Trophoblast cell (in vitro differentiated cells and primary cell): ENCODE results near the gene IL17F.

Source experiments
- DNase-seq, 2 donors: peaks; one replicate each; pipeline ENCODE4 v3.0.0-alpha.2; 2016
- H2AFZ ChIP-seq: 2 replicates; pipeline ENCODE4 v1.6.1; 2013; ENCODE audit warnings: low read length, moderate library complexity, mild to moderate bottlenecking; ENCODE audit not compliant: insufficient read depth, poor library complexity
- H2AK5ac ChIP-seq: 2 replicates; pipeline ENCODE4 v1.6.1; 2013; ENCODE audit warnings: mild to moderate bottlenecking, low read length
- H2BK120ac ChIP-seq: 2 replicates; pipeline ENCODE4 v1.6.1; 2013; ENCODE audit warnings: low read length, mild to moderate bottlenecking, moderate library complexity; ENCODE audit not compliant: insufficient read depth, poor library complexity
- H2BK12ac ChIP-seq: 2 replicates; pipeline ENCODE4 v1.6.1; 2013; ENCODE audit warnings: mild to moderate bottlenecking, low read length, moderate library complexity
- H2BK5ac ChIP-seq: 2 replicates; pipeline ENCODE4 v1.6.1; 2013; ENCODE audit warnings: low read length, low read depth, moderate library complexity, mild to moderate bottlenecking; ENCODE audit not compliant: poor library complexity
- H3K14ac ChIP-seq: 2 replicates; pipeline ENCODE4 v1.6.1; 2013; ENCODE audit warnings: mild to moderate bottlenecking, low read length
- H3K18ac ChIP-seq: 2 replicates; pipeline ENCODE4 v1.6.1; 2013; ENCODE audit warnings: mild to moderate bottlenecking, low read length
- H3K23ac ChIP-seq: 2 replicates; pipeline ENCODE4 v1.6.1; 2013; ENCODE audit warnings: low read length
- H3K27ac ChIP-seq: 2 replicates; pipeline ENCODE4 v1.5.1; 2013; ENCODE audit warnings: low read depth, mild to moderate bottlenecking, inconsistent platforms, low read length, moderate library complexity
- H3K27me3 ChIP-seq: 2 replicates; pipeline ENCODE4 v1.6.1; 2013; ENCODE audit warnings: inconsistent platforms, mild to moderate bottlenecking, low read length, moderate library complexity; ENCODE audit not compliant: insufficient read depth
- H3K36me3 ChIP-seq, 2 experiments: 1 replicate in 1 of 2; 2 replicates in 1 of 2; pipeline ENCODE4 v1.6.1; 2013; ENCODE audit warnings: low read length in 2 of 2, mild to moderate bottlenecking in 2 of 2, moderate library complexity in 1 of 2; ENCODE audit not compliant: insufficient read depth in 2 of 2, control insufficient read depth in 1 of 2
- H3K4ac ChIP-seq: 2 replicates; pipeline ENCODE4 v1.6.1; 2013; ENCODE audit warnings: low read depth, mild to moderate bottlenecking, low read length, moderate library complexity
- H3K4me1 ChIP-seq, 2 experiments: 1 replicate in 1 of 2; 2 replicates in 1 of 2; pipeline ENCODE4 v1.6.1; 2013; ENCODE audit warnings: low read length in 2 of 2, mild to moderate bottlenecking in 2 of 2, moderate library complexity in 1 of 2; ENCODE audit not compliant: insufficient read depth in 2 of 2, control insufficient read depth in 1 of 2
- H3K4me2 ChIP-seq: 2 replicates; pipeline ENCODE4 v1.6.1; 2013; ENCODE audit warnings: inconsistent platforms, mild to moderate bottlenecking, low read length, moderate library complexity
- H3K4me3 ChIP-seq: 2 replicates; pipeline ENCODE4 v1.5.1; 2013; ENCODE audit warnings: mild to moderate bottlenecking, low read depth, low read length, inconsistent platforms
- H3K79me1 ChIP-seq: one replicate; pipeline ENCODE4 v1.6.1; 2013; ENCODE audit warnings: low read length
- H3K79me2 ChIP-seq: 2 replicates; pipeline ENCODE4 v1.6.1; 2013; ENCODE audit warnings: low read length, mild to moderate bottlenecking; ENCODE audit not compliant: control insufficient read depth, insufficient read depth, poor library complexity
- H3K9ac ChIP-seq: 2 replicates; pipeline ENCODE4 v1.6.1; 2013; ENCODE audit warnings: mild to moderate bottlenecking, low read length
- H3K9me3 ChIP-seq: 2 replicates; pipeline ENCODE4 v1.6.1; 2013; ENCODE audit warnings: low read depth, mild to moderate bottlenecking, control low read depth, inconsistent platforms, low read length; ENCODE audit not compliant: insufficient read depth
- H4K12ac ChIP-seq: 2 replicates; pipeline ENCODE4 v1.6.1; 2013; ENCODE audit warnings: low read depth, mild to moderate bottlenecking, low read length, moderate library complexity
- H4K8ac ChIP-seq: 2 replicates; pipeline ENCODE4 v1.6.1; 2013; ENCODE audit warnings: low read depth, mild to moderate bottlenecking, low read length, moderate library complexity
- H4K91ac ChIP-seq: one replicate; pipeline ENCODE4 v1.6.1; 2013; ENCODE audit warnings: low read depth, mild to moderate bottlenecking, low read length, moderate library complexity
- WGBS: extraction: QIAGEN DNeasy Blood & Tissue Kit; methylation state at CpG from one replicate; pipeline ENCODE4 v1.1.7; 2013; ENCODE audit warnings: missing lambda C conversion rate; ENCODE audit not compliant: insufficient read length, insufficient coverage; ENCODE audit errors: extremely low coverage; 5-methylcytosine and 5-hydroxymethylcytosine counted together

IL17F gene

GRCh38 chr6:52245425-52245824, 1.1 kb upstream of the IL17F start:
- Histone ChIP-seq H3K27me3 (no peaks in the 10 kb centered on the region), H3K79me2 (no peaks in the 10 kb centered on the region), H3K36me3 (no peaks in the 10 kb centered on the region), H2BK12ac (no peak overlapping the region), H3K18ac (no peak overlapping the region), H3K79me1 (no peaks in the 10 kb centered on the region), H3K4me2 (no peak overlapping the region), H3K27ac (no peak overlapping the region), H2BK120ac (no peak overlapping the region), H3K9me3 (no peaks in the 10 kb centered on the region), H2BK5ac (no peak overlapping the region), H4K91ac (no peak overlapping the region), H3K9ac (no peak overlapping the region), H3K4ac (no peak overlapping the region), H3K4me1 (no peaks in the 10 kb centered on the region), H2AFZ (no peak overlapping the region), H3K4me3 (no peak overlapping the region), H4K12ac (no peak overlapping the region), H3K23ac (no peak overlapping the region), H3K14ac (no peak overlapping the region), H4K8ac (no peak overlapping the region), H2AK5ac (no peak overlapping the region)
- no CpG with 5 or more reads among the region's 1 CpG for WGBS
- no peak for DNase-seq

DNA sequence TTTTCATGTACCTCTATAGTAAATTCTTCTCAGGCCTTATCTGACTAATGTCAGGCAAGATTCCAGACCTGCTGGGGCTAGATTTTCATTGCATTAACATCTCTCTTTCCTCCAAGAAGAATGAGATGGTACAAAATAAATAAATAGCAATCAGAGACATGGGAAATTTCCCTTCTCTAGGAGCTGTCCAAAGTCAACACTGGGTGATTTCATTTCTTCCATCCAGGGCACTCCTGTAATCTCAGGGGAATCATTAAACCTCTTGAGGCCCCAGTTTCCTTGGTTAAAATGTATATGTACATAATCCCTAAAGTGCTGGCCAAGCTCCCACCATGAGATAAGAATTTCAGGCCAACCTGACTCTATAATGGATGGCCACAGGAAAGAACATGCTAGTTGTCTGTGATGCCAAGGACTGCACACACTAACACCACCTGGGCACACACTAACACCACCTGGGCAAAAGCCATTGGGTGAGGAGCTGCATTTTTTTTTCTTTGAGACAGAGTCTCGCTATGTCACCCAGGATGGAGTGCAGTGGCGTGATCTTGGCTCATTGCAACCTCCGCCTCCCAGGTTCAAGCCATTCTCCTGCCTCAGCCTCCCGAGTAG, 912 bp downstream of the IL17F start:
- no peak overlapping the region for H2AK5ac ChIP-seq
- no peak overlapping the region for H2AFZ ChIP-seq
- WGBS = no CpG with 5 or more reads among the region's 4 CpGs

DNA sequence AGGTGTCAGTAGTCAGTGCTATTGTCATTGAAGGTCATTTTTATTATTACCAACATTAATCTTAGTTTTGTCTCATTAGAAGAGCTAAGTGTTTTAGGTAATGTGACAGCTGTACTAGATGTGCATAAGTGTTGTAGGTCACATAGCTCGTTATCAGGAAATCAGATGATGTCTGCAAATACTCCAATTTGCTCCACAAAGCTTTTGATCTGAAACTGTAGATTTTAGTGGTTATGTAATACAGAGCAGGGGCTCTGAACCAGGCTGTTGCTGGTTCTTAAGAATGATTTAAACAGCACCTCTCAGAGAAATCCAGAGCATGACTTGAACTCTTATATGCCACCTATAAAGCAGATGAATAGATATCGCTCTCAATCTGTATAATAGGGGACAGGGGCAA, 2.5 kb downstream of the IL17F start:
- Histone ChIP-seq H2BK120ac (no peak overlapping the region), H2BK5ac (no peak overlapping the region), H3K14ac (no peak overlapping the region), H3K4ac (no peak overlapping the region), H3K23ac (no peak overlapping the region), H4K8ac (no peak overlapping the region), H2AFZ (no peak overlapping the region), H2BK12ac (no peak overlapping the region), H3K27ac (no peak overlapping the region), H3K18ac (no peak overlapping the region), H3K4me1 (no peaks in the 10 kb centered on the region), H3K79me1 (no peaks in the 10 kb centered on the region), H3K79me2 (no peaks in the 10 kb centered on the region), H3K4me3 (no peak overlapping the region), H3K4me2 (no peak overlapping the region), H3K9me3 (no peaks in the 10 kb centered on the region), H4K12ac (no peak overlapping the region), H3K27me3 (no peaks in the 10 kb centered on the region), H3K9ac (no peak overlapping the region), H3K36me3 (no peaks in the 10 kb centered on the region), H2AK5ac (no peak overlapping the region), H4K91ac (no peak overlapping the region)
- WGBS = no CpG with 5 or more reads among the region's 2 CpGs
- no peak for DNase-seq

More for the DNA sequence above, 912 bp downstream of the IL17F start:
- no peak overlapping the region for H3K4me3 ChIP-seq
- no peak overlapping the region for H3K27ac ChIP-seq
- H4K8ac ChIP-seq = no peak overlapping the region
- no peak overlapping the region for H4K91ac ChIP-seq
- H3K4ac ChIP-seq = no peak overlapping the region
- no peak overlapping the region for H3K23ac ChIP-seq
- H3K9ac ChIP-seq = no peak overlapping the region
- DNase-seq = no peak
- no peak overlapping the region for H2BK12ac ChIP-seq
- no peaks in the 10 kb centered on the region for H3K9me3 ChIP-seq
- no peaks in the 10 kb centered on the region for H3K79me2 ChIP-seq
- no peaks in the 10 kb centered on the region for H3K4me1 ChIP-seq
- no peak overlapping the region for H2BK120ac ChIP-seq
- no peak overlapping the region for H3K14ac ChIP-seq
- no peak overlapping the region for H2BK5ac ChIP-seq
- H3K79me1 ChIP-seq = no peaks in the 10 kb centered on the region
- no peak overlapping the region for H3K18ac ChIP-seq
- H4K12ac ChIP-seq = no peak overlapping the region
- H3K36me3 ChIP-seq = no peaks in the 10 kb centered on the region
- H3K4me2 ChIP-seq = no peak overlapping the region
- H3K27me3 ChIP-seq = no peaks in the 10 kb centered on the region

DNA sequence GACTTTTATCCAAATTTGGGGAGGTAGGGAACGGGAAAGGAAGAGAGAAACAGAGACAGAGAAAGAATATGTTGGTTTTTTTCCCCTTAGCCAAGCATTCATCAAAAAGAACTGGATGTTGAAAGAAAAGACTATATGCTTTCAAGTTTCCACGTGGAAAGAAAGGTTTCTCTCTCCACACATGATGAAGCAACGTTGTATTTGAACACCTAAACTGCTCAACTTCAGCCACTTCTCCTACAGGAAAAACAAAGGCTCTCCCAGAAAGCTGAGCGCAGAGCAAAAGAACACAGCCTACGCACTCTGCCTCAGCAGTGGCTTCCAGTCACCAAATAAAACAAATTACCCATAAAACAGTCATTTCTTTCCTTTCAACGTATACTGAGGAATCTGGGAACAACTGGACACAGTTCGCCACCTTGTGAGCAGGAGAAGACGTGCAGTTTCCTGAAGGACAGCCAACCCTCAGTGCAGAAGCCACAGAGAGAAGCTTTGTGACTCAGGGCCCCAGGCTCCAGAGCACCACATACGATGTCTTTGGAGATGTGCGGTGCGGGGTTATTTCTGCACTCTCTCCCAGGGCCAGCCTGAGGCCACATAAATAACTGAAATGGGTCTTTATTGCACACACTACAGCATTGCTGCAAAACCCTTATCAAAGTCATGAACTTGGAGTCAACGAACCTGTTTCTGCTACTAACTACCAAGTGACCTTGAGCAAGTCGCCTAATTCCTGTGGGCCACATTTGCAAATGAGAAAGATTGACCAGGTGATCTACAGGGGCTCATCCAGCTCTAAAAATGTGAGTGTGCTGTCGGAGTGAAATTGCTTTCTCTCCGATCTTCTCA, 10.1 kb downstream of the IL17F start:
- Histone ChIP-seq H4K8ac (no peak overlapping the region), H4K91ac (no peak overlapping the region), H3K9me3 (no peaks in the 10 kb centered on the region), H3K79me2 (no peaks in the 10 kb centered on the region), H3K4me2 (no peak overlapping the region), H3K9ac (no peak overlapping the region), H3K27ac (no peak overlapping the region), H3K4ac (no peak overlapping the region), H3K14ac (no peak overlapping the region), H2AK5ac (no peak overlapping the region), H3K4me1 (peaks cover 0 to 5% of the 10 kb centered on the region in 2 experiments), H3K23ac (no peak overlapping the region), H3K4me3 (no peak overlapping the region), H2BK12ac (no peak overlapping the region), H3K18ac (no peak overlapping the region), H3K27me3 (no peaks in the 10 kb centered on the region), H3K36me3 (no peaks in the 10 kb centered on the region), H2BK120ac (no peak overlapping the region), H2BK5ac (no peak overlapping the region), H2AFZ (no peak overlapping the region), H3K79me1 (no peaks in the 10 kb centered on the region), H4K12ac (no peak overlapping the region)
- peak; percentile 54 to 79 for DNase-seq
- WGBS = no CpG with 5 or more reads among the region's 15 CpGs
